Tibial nerve (tissue), 4 donors: ENCODE measurements around the gene USP46. TPM values are rescaled to one million over a fixed set of nuclear protein-coding genes. Genes with fewer than 3 reads are reported as not detected.

Source experiments
- DNase-seq, 2 donors: peaks; one replicate each; pipeline ENCODE4 v3.0.0-alpha.2; 2019; ENCODE audit warnings: low spot score in 2 of 2
- H3K27ac ChIP-seq, 4 donors: fragments of 200-600 bp; sonication (generic) in 3 of 4; one replicate each; pipeline ENCODE4 v1.5.1; 2017 to 2019; ENCODE audit warnings: mild to moderate bottlenecking in 1 of 4
- H3K27me3 ChIP-seq, 2 donors: fragments of 200-600 bp; sonication (generic) in 1 of 2; one replicate each; pipeline versions ENCODE4 v1.5.1 to v1.6.0; 2017 to 2019
- H3K36me3 ChIP-seq, 3 donors: fragments of 200-600 bp; sonication (generic); one replicate each; pipeline ENCODE4 v1.5.1; 2018 to 2019
- H3K4me1 ChIP-seq, 4 donors: fragments of 200-600 bp; sonication (generic) in 3 of 4; one replicate each; pipeline ENCODE4 v1.5.1; 2017 to 2019
- H3K4me3 ChIP-seq, 4 donors: fragments of 200-600 bp; sonication (generic) in 3 of 4; one replicate each; pipeline ENCODE4 v1.5.1; 2017 to 2019; ENCODE audit warnings: mild to moderate bottlenecking in 1 of 4, moderate library complexity in 1 of 4
- H3K9me3 ChIP-seq, 4 donors: fragments of 200-600 bp; sonication (generic) in 3 of 4; one replicate each; pipeline ENCODE4 v1.5.1; 2017 to 2019
- EP300 ChIP-seq, 2 donors: sonication (generic); formaldehyde crosslinking; IDR thresholded peaks; one replicate each; pipeline ENCODE4 v1.6.1; 2017; ENCODE audit warnings: antibody characterized with exemption in 2 of 2, mild to moderate bottlenecking in 1 of 2
- POLR2A ChIP-seq, 2 donors: fragments of 450-650 bp; IDR thresholded peaks; one replicate each; pipeline ENCODE4 v1.6.1; 2017; ENCODE audit warnings: antibody characterized with exemption in 2 of 2, mild to moderate bottlenecking in 2 of 2, moderate library complexity in 2 of 2
- WGBS, 2 donors: methylation state at CpG; one replicate each; pipeline ENCODE4 v1.1.5; 2018; 5-methylcytosine and 5-hydroxymethylcytosine counted together
- total RNA-seq, 4 donors: library from RNA; depleted of rRNA; stranded (reverse); fragments of >200 nt; gene quantifications; one replicate each; pipeline ENCODE4 v1.1.0, GENCODE V29; 2016
- TF ChIP-seq, protein P1 (sequence below), 5 experiments: fragments of 200-600 bp in 3 of 5; fragments of 450-650 bp in 2 of 5; sonication (generic) in 3 of 5; IDR thresholded peaks; one replicate each; pipeline ENCODE4 v1.5.1; 2016 to 2019; ENCODE audit warnings: antibody characterized with exemption in 5 of 5, mild to moderate bottlenecking in 3 of 5, moderate library complexity in 2 of 5

Gene USP46
- total RNA-seq, 4 donors from 2014 or later, result 28.2 to 55.5 (median 37.9) TPM

DNA sequence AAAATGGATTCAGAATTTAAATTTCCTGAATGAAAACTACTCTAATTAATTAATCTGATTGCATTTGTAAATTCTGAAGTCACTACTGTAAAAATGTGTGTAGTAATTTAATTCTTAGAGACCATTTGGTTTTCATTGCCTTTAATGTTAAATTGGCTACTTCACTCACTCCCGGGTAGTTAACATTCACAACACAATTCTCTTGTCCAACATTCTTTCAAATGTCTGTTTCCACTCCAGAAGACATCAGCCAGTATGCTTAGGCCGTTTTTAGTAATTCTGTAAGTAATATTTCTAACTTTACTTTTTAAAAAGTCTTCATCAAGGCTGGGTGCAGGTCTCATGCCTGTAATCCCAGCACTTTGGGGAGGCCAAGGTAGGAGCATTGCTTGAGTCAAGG lies 21.3 kb upstream of the USP46 start:
- Histone ChIP-seq H3K4me3 (no peak overlapping the region), H3K27ac (no peak overlapping the region), H3K36me3 (no peaks in the 10 kb centered on the region), H3K27me3 (no peaks in the 10 kb centered on the region), H3K9me3 (no peaks in the 10 kb centered on the region), H3K4me1 (no peaks in the 10 kb centered on the region)
- TF ChIP-seq, protein P1, sequence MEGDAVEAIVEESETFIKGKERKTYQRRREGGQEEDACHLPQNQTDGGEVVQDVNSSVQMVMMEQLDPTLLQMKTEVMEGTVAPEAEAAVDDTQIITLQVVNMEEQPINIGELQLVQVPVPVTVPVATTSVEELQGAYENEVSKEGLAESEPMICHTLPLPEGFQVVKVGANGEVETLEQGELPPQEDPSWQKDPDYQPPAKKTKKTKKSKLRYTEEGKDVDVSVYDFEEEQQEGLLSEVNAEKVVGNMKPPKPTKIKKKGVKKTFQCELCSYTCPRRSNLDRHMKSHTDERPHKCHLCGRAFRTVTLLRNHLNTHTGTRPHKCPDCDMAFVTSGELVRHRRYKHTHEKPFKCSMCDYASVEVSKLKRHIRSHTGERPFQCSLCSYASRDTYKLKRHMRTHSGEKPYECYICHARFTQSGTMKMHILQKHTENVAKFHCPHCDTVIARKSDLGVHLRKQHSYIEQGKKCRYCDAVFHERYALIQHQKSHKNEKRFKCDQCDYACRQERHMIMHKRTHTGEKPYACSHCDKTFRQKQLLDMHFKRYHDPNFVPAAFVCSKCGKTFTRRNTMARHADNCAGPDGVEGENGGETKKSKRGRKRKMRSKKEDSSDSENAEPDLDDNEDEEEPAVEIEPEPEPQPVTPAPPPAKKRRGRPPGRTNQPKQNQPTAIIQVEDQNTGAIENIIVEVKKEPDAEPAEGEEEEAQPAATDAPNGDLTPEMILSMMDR (IDR thresholded peaks at IDR 0.05), result no peak
- no peak for TF ChIP-seq EP300 (IDR thresholded peaks at IDR 0.05)
- no peak for TF ChIP-seq POLR2A (IDR thresholded peaks at IDR 0.05)
- DNase-seq, result no peak
- WGBS, 2 donors, result 65 to 66% methylated on average over 2 of the region's 2 CpGs

DNA sequence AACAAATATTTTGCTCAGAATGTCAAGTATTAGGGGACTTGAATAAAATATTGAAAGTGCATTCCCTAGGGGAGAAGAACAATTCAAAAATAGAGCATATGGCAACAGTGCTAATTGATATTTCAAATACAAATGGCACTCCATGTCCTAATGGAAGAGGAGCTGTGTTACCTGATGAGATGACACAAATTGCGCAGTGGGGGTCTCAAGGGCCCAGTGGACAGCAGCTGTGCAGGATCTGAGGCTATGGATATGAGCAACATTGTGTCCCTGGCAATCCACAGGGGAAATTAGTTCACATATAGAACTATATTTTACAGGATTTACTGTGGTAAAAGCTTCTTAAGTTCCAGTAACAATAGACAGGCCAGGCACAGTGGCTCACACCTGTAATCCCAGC lies 17.4 kb upstream of the USP46 start:
- no peak overlapping the region for H3K4me3 ChIP-seq
- WGBS, 2 donors, result 93 to 95% methylated on average over 1 of the region's 1 CpG
- no peak for TF ChIP-seq POLR2A (IDR thresholded peaks at IDR 0.05)
- no peak for TF ChIP-seq EP300 (IDR thresholded peaks at IDR 0.05)
- TF ChIP-seq, protein P1 (IDR thresholded peaks at IDR 0.05), result no peak

DNA sequence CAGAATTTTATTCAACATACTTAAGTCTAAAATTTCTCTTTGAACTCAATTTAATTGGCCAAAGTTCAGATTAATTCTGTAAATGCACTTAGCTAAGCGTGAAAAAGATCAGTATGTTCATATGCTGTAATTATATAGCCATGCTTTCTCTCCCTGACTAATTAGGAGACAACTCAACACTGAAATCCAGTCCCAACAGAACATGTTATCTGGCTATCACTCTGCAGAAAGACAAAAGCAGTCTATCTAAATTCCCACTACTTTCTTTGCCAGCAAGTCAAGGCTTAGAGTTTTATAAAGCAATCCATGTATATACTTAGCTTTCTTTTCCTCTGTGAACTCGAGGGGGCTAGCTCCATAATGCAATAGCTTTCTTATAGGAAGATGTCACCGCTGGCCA lies 16.0 kb upstream of the USP46 start:
- Histone ChIP-seq H3K27ac (no peak overlapping the region), H3K36me3 (no peaks in the 10 kb centered on the region), H3K27me3 (no peaks in the 10 kb centered on the region), H3K4me3 (no peak overlapping the region), H3K4me1 (no peaks in the 10 kb centered on the region), H3K9me3 (no peaks in the 10 kb centered on the region)
- DNase-seq, result no peak
- TF ChIP-seq EP300 (IDR thresholded peaks at IDR 0.05) (no peak), POLR2A (IDR thresholded peaks at IDR 0.05) (no peak)
- TF ChIP-seq, protein P1 (IDR thresholded peaks at IDR 0.05), result no peak
- 89 to 91% methylated on average over 3 of the region's 3 CpGs for WGBS, 2 donors

More for the DNA sequence above, 17.4 kb upstream of the USP46 start:
- no peak overlapping the region for H3K27ac ChIP-seq
- no peaks in the 10 kb centered on the region for H3K27me3 ChIP-seq
- H3K4me1 ChIP-seq, result no peaks in the 10 kb centered on the region
- no peaks in the 10 kb centered on the region for H3K9me3 ChIP-seq
- DNase-seq, result no peak
- H3K36me3 ChIP-seq, result no peaks in the 10 kb centered on the region

DNA sequence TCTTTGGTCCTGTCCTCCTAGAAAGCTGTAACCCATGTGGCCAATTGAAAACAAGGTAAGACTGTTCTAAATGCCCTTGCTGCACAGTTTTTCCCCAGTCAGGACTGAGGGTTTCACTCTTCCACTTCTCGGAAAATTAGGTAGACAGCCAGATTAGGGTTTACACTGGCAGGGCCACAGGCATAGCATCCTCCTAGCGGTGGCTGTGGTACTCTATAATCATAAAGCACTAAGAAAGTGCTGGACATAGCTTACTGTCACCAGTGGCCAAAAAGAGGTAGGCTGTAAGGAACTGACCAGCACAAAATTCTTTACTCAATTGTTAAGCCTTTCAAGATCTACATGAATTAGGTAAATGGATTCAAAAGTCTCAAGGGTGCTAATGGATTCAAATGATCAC lies 11.6 kb upstream of the USP46 start:
- Histone ChIP-seq H3K27me3 (no peaks in the 10 kb centered on the region), H3K36me3 (no peaks in the 10 kb centered on the region), H3K4me1 (no peaks in the 10 kb centered on the region), H3K4me3 (no peak overlapping the region), H3K27ac (no peak overlapping the region), H3K9me3 (no peaks in the 10 kb centered on the region)
- no peak for TF ChIP-seq POLR2A (IDR thresholded peaks at IDR 0.05)
- TF ChIP-seq, protein P1 (IDR thresholded peaks at IDR 0.05), result no peak
- no peak for TF ChIP-seq EP300 (IDR thresholded peaks at IDR 0.05)
- no peak for DNase-seq
- 79 to 88% methylated on average over 2 of the region's 2 CpGs for WGBS, 2 donors

DNA sequence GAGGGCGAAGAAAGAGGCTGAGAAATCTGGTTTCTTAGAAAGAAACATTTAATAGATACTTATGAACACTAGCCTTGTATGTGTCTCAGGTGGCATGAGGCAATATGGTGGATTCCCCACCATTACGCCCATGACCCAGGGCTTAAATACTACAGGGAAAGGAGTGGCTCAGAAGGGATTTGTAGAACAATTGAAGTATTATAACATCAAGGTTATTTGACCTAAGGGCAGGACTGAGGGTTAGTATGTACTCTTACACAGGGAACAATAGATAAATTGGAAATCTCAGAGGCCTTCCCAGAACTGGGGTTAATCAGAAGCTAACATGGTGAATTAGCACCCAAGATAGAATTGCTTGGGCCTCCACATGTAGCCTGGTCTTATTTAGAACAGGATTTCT lies 11.0 kb upstream of the USP46 start:
- no peaks in the 10 kb centered on the region for H3K9me3 ChIP-seq
- H3K27me3 ChIP-seq, result no peaks in the 10 kb centered on the region
- H3K36me3 ChIP-seq, result no peaks in the 10 kb centered on the region
- 85 to 86% methylated on average over 2 of the region's 2 CpGs for WGBS, 2 donors
- no peaks in the 10 kb centered on the region for H3K4me1 ChIP-seq
- no peak for DNase-seq
- no peak overlapping the region for H3K4me3 ChIP-seq
- no peak for TF ChIP-seq POLR2A (IDR thresholded peaks at IDR 0.05)
- TF ChIP-seq, protein P1 (IDR thresholded peaks at IDR 0.05), result no peak
- no peak for TF ChIP-seq EP300 (IDR thresholded peaks at IDR 0.05)
- H3K27ac ChIP-seq, result no peak overlapping the region
